IMR-90 (cell line): Measurements from ENCODE around the gene ASCL5. TPM values are rescaled to one million over a fixed set of nuclear protein-coding genes. Genes with fewer than 3 reads are reported as not detected.

Experiments used
- ATAC-seq: fragments of 200-7000 bp; cut with Tn5 transposase; 2 replicates; pipeline ENCODE4 v1.9.1; 2020; ENCODE audit warnings: low read depth, mild to moderate bottlenecking, moderate library complexity
- BruUV-seq: library from RNA; stranded (reverse); fragments of 400-500 nt; replicated peaks from 2 replicates; lab custom pipeline; 2021; lab: Mats Ljungman, UMichigan
- CTCF ChIA-PET: fragments of 300-600 bp; formaldehyde crosslinking; extraction: SDS; loops from one replicate; lab custom pipeline; 2021; ENCODE audit warnings: antibody characterized with exemption; lab: Yijun Ruan, JAX
- POLR2A ChIA-PET: fragments of 300-600 bp; sonication (Branson Sonifier 250); formaldehyde crosslinking; loops from one replicate; lab custom pipeline; 2022; ENCODE audit warnings: antibody characterized with exemption; ENCODE audit not compliant: unreplicated experiment; lab: Charles Lee
- DNase-seq: peaks from one replicate; pipeline ENCODE4 v3.0.0; 2013
- H2AFZ ChIP-seq: replicated peaks from 2 replicates; pipeline ENCODE3; 2013; ENCODE audit warnings: low read length, mild to moderate bottlenecking; ENCODE audit not compliant: poor library complexity
- H2AK5ac ChIP-seq: 2 replicates; pipeline ENCODE4 v1.6.1; 2013; ENCODE audit warnings: low read depth, low read length, inconsistent platforms
- H2AK9ac ChIP-seq: replicated peaks from 2 replicates; pipeline ENCODE3; 2013; ENCODE audit warnings: mild to moderate bottlenecking, low read depth, low read length, moderate library complexity; ENCODE audit not compliant: poor library complexity
- H2BK120ac ChIP-seq: 2 replicates; pipeline ENCODE4 v1.6.1; 2013; ENCODE audit warnings: low read depth, low read length, inconsistent platforms
- H2BK15ac ChIP-seq: 3 replicates; pipeline ENCODE4 v1.6.1; 2013; ENCODE audit warnings: low read depth, low read length, inconsistent platforms
- H2BK20ac ChIP-seq: 2 replicates; pipeline ENCODE4 v1.6.1; 2013; ENCODE audit warnings: low read depth, mild to moderate bottlenecking, inconsistent platforms, low read length, moderate library complexity
- H2BK5ac ChIP-seq: 2 replicates; pipeline ENCODE4 v1.6.1; 2013; ENCODE audit warnings: mild to moderate bottlenecking, low read depth, low read length, inconsistent platforms; ENCODE audit not compliant: poor library complexity, severe bottlenecking
- H3K14ac ChIP-seq: replicated peaks from 2 replicates; pipeline ENCODE4 v1.6.1; 2013; ENCODE audit warnings: low read depth, low read length, inconsistent platforms
- H3K18ac ChIP-seq: 2 replicates; pipeline ENCODE4 v1.6.1; 2013; ENCODE audit warnings: low read depth, low read length, control low read depth
- H3K23ac ChIP-seq: 2 replicates; pipeline ENCODE4 v1.6.1; 2013; ENCODE audit warnings: low read depth, low read length, inconsistent platforms
- H3K27ac ChIP-seq: 2 replicates; pipeline ENCODE4 v1.5.1; 2013; ENCODE audit warnings: mild to moderate bottlenecking, control low read depth, low read length; ENCODE audit not compliant: insufficient read depth
- H3K27me3 ChIP-seq: 2 replicates; pipeline ENCODE4 v1.6.1; 2013; ENCODE audit warnings: low read length; ENCODE audit not compliant: control insufficient read depth, insufficient read depth
- H3K36me3 ChIP-seq: 2 replicates; pipeline ENCODE4 v1.6.1; 2013; ENCODE audit warnings: low read length, mixed read lengths; ENCODE audit not compliant: control insufficient read depth, insufficient read depth
- H3K4ac ChIP-seq: 2 replicates; pipeline ENCODE4 v1.6.1; 2013; ENCODE audit warnings: low read depth, low read length, inconsistent platforms
- H3K4me1 ChIP-seq: 2 replicates; pipeline ENCODE4 v1.6.1; 2013; ENCODE audit warnings: low read length, mixed read lengths; ENCODE audit not compliant: control insufficient read depth, insufficient read depth
- H3K4me2 ChIP-seq: 2 replicates; pipeline ENCODE4 v1.6.1; 2013; ENCODE audit warnings: low read depth, mild to moderate bottlenecking, control low read depth, low read length, moderate library complexity
- H3K4me3 ChIP-seq: 2 replicates; pipeline ENCODE4 v1.5.1; 2013; ENCODE audit warnings: low read depth, mild to moderate bottlenecking, control low read depth, low read length, moderate library complexity; ENCODE audit not compliant: insufficient read depth
- H3K56ac ChIP-seq: 2 replicates; pipeline ENCODE4 v1.6.1; 2013; ENCODE audit warnings: low read length, inconsistent platforms; ENCODE audit not compliant: insufficient read depth; ENCODE audit errors: extremely low read depth
- H3K79me1 ChIP-seq, 2 experiments: 2 replicates each; pipeline ENCODE4 v1.6.1; 2013; ENCODE audit warnings: low read length in 2 of 2, inconsistent platforms in 1 of 2, low read depth in 1 of 2
- H3K9ac ChIP-seq: 2 replicates; pipeline ENCODE4 v1.6.1; 2013; ENCODE audit warnings: low read depth, low read length, control low read depth
- H3K9me1 ChIP-seq: 2 replicates; pipeline ENCODE4 v1.6.1; 2013; ENCODE audit warnings: low read length, inconsistent platforms; ENCODE audit not compliant: insufficient read depth
- H3K9me3 ChIP-seq: 2 replicates; pipeline ENCODE4 v1.6.1; 2013; ENCODE audit warnings: low read length; ENCODE audit not compliant: control insufficient read depth, insufficient read depth
- H4K20me1 ChIP-seq: 2 replicates; pipeline ENCODE4 v1.6.1; 2013; ENCODE audit warnings: low read length, inconsistent platforms; ENCODE audit not compliant: insufficient read depth
- H4K5ac ChIP-seq: 2 replicates; pipeline ENCODE4 v1.6.1; 2013; ENCODE audit warnings: mild to moderate bottlenecking, low read depth, low read length, control low read depth
- H4K8ac ChIP-seq, 2 experiments: 2 replicates each; pipeline ENCODE4 v1.6.1; 2013; ENCODE audit warnings: low read depth in 2 of 2, low read length in 2 of 2, control low read depth in 1 of 2, inconsistent platforms in 1 of 2
- H4K91ac ChIP-seq: 2 replicates; pipeline ENCODE4 v1.6.1; 2013; ENCODE audit warnings: low read depth, low read length, inconsistent platforms; ENCODE audit not compliant: insufficient read depth
- CHD1 ChIP-seq: IDR thresholded peaks from 2 replicates; pipeline ENCODE4 v1.6.1; 2012; ENCODE audit warnings: low read depth, low read length, improper control_type of control experiment
- ELK1 ChIP-seq: fragments of 150-350 bp; IDR thresholded peaks from 2 replicates; pipeline ENCODE4 v1.6.1; 2016; ENCODE audit warnings: low read depth, mild to moderate bottlenecking, low read length, moderate library complexity, borderline replicate concordance
- FOS ChIP-seq: fragments of 150-350 bp; IDR thresholded peaks from 2 replicates; pipeline ENCODE4 v1.6.1; 2016; ENCODE audit warnings: low read depth, low read length
- POLR2A ChIP-seq: IDR thresholded peaks from 2 replicates; pipeline ENCODE4 v1.6.1; 2012; ENCODE audit warnings: mild to moderate bottlenecking, low read depth, low read length
- RFX5 ChIP-seq: IDR thresholded peaks from 2 replicates; pipeline ENCODE4 v1.8.0; 2012; ENCODE audit warnings: low read depth, mild to moderate bottlenecking, low read length, moderate library complexity
- SMC3 ChIP-seq: fragments of 150-350 bp; IDR thresholded peaks from 2 replicates; pipeline ENCODE4 v1.6.1; 2016; ENCODE audit warnings: low read depth, mild to moderate bottlenecking, antibody characterized with exemption, low read length, moderate library complexity
- USF2 ChIP-seq: fragments of 150-350 bp; IDR thresholded peaks from 2 replicates; pipeline ENCODE4 v1.6.1; 2017; ENCODE audit warnings: mild to moderate bottlenecking, antibody characterized with exemption, low read length, low read depth
- WGBS, 2 experiments: methylation state at CpG; one replicate each; pipeline versions ENCODE4 v1.1.5 to v1.1.7; 2013; ENCODE audit warnings: missing lambda C conversion rate in 2 of 2; ENCODE audit not compliant: insufficient read length in 1 of 2; ENCODE audit errors: extremely low coverage in 2 of 2; 5-methylcytosine and 5-hydroxymethylcytosine counted together
- dilution Hi-C: fragments of 300-500 bp; cut with HindIII; formaldehyde crosslinking; loops from one replicate; pipeline ENCODE4 v1.14.3; 2018; ENCODE audit warnings: low sequenced_read_pairs; ENCODE audit not compliant: unreplicated experiment
- in situ Hi-C: fragments of 300-500 bp; cut with MboI; formaldehyde crosslinking; loops from 3 replicates; pipeline ENCODE4 v1.14.3; 2019; ENCODE audit warnings: low sequenced_read_pairs, inconsistent platforms, mixed read lengths
- intact Hi-C: fragments of 100-400 bp; cut with micrococcal nuclease; formaldehyde crosslinking; loops from 2 replicates; pipeline ENCODE4 v1.10.0; 2022
- polyA plus RNA-seq, 3 experiments: library from polyadenylated mRNA; depleted of rRNA; stranded (reverse); fragments of >200 nt; gene quantifications; 2 replicates each; pipeline ENCODE4 v1.2.3, GENCODE V29; 2012; ENCODE audit warnings: low replicate concordance in 1 of 3
- total RNA-seq: library from RNA; depleted of rRNA; stranded (reverse); fragments of >200 nt; gene quantifications from 2 replicates; pipeline ENCODE4 v1.2.3, GENCODE V29; 2012

The ASCL5 gene
- total and polyA plus RNA-seq, 2 of the 4 experiments (the other 2 are of a cell fraction), result not detected

DNA sequence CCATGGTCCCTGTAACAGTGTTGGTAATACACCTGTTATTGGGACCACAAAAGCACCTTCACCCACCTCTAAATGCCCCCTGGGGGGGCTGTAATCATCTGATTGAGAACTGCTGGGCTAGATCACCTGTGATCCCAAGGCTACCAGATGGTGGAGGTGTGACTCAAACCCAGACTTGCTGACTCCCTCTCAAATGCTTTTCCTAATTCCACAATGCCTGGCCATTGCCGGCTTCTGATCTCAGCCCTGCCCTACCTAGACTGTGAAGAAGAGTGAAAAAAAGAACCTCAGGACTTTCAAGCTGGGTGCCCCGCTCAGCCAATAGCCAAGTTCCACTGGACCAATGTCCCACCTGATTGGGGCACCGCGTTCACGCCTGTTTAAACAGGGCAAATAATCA is 17.7 kb upstream of the ASCL5 start:
- Histone ChIP-seq H2BK20ac (no peak overlapping the region), H2AK5ac (no peak overlapping the region), H3K9me3 (no peaks in the 10 kb centered on the region), H2AFZ (no peak overlapping the region), H3K4me1 (no peaks in the 10 kb centered on the region), H3K9ac (no peak overlapping the region), H2BK15ac (no peak overlapping the region), H4K91ac (no peak overlapping the region), H3K4me3 (no peak overlapping the region), H4K5ac (no peak overlapping the region), H3K27ac (no peak overlapping the region), H2AK9ac (no peak overlapping the region), H3K56ac (no peak overlapping the region), H3K4me2 (no peak overlapping the region), H4K8ac (no peak overlapping the region), H3K36me3 (peaks cover 80% of the 10 kb centered on the region), H3K9me1 (no peaks in the 10 kb centered on the region), H3K18ac (no peak overlapping the region), H3K27me3 (no peaks in the 10 kb centered on the region), H4K20me1 (peaks cover 7% of the 10 kb centered on the region; the same call in 1 of the 2 replicates), H2BK5ac (no peak overlapping the region), H2BK120ac (no peak overlapping the region), H3K23ac (no peak overlapping the region), H3K79me1 (peaks cover 0 to 14% of the 10 kb centered on the region in 2 experiments; a peak in 2 of 4 replicates), H3K14ac (no peak overlapping the region), H3K4ac (no peak overlapping the region)
- intact Hi-C loops, result no loop called here
- in situ Hi-C loops, result no loop called here
- ATAC-seq (no peak), DNase-seq (no peak)
- no TSS peak for BruUV-seq
- ChIA-PET POLR2A (no interaction called here), CTCF (no interaction called here)
- WGBS, 2 experiments, result no CpG with 5 or more reads among the region's 5 CpGs
- dilution Hi-C loops, result no loop called here
- TF ChIP-seq POLR2A (no peak), SMC3 (no peak), FOS (no peak), CHD1 (no peak), RFX5 (no peak), ELK1 (no peak), USF2 (no peak)
